HFFc6 (cell line): Measurements from ENCODE around the gene SNUPN. TPM values are rescaled to one million over a fixed set of nuclear protein-coding genes. Genes with fewer than 3 reads are reported as not detected.

Source experiments
- DNase-seq: peaks from one replicate; pipeline ENCODE4 v3.0.0-alpha.2; 2018
- H3K27ac Mint-ChIP-seq: 2 replicates; pipeline ENCODE4 v1.8.0; 2020; ENCODE audit warnings: mild to moderate bottlenecking, mixed read lengths
- H3K27me3 Mint-ChIP-seq: 2 replicates; pipeline ENCODE4 v1.8.0; 2021; ENCODE audit warnings: mild to moderate bottlenecking, moderate library complexity, mixed read lengths; ENCODE audit not compliant: insufficient read depth
- H3K36me3 Mint-ChIP-seq: 2 replicates; pipeline ENCODE4 v1.8.0; 2021; ENCODE audit warnings: low read depth, mixed read lengths
- H3K4me1 Mint-ChIP-seq: 2 replicates; pipeline ENCODE4 v1.8.0; 2020; ENCODE audit warnings: low read depth, mixed read lengths
- H3K4me3 Mint-ChIP-seq: 2 replicates; pipeline ENCODE4 v1.8.0; 2020; ENCODE audit warnings: mild to moderate bottlenecking, moderate library complexity, mixed read lengths
- H3K9me3 Mint-ChIP-seq: 2 replicates; pipeline ENCODE4 v1.8.0; 2020; ENCODE audit warnings: mild to moderate bottlenecking, mixed read lengths
- CTCF ChIP-seq: fragments of 200-600 bp; sonication (generic); IDR thresholded peaks from 2 replicates; pipeline ENCODE4 v1.5.0; 2021; ENCODE audit warnings: antibody characterized with exemption, mild to moderate bottlenecking
- total RNA-seq, 6 experiments: library from RNA; stranded (reverse); fragmentation: NEBNext Ultra II Directional; extraction: Animal tissue kit (Norgen Biotek cat#: 25700); gene quantifications; 2 replicates in 1 of 6; 3 replicates in 5 of 6; pipeline ENCODE4 v1.2.3, GENCODE V29; 2021

Gene SNUPN
- total RNA-seq, 6 experiments from 2014 or later: 22.5 to 28.4 (median 25.1) TPM

GRCh38 chr15:75671730-75672602 lies 46.4 kb upstream of the SNUPN start:
- H3K36me3 Mint-ChIP-seq: no peaks in the 10 kb centered on the region
- H3K27me3 Mint-ChIP-seq: peaks cover 19% of the 10 kb centered on the region
- peak overlapping the region; percentile 82 for H3K27ac Mint-ChIP-seq
- H3K4me1 Mint-ChIP-seq: peaks cover 71% of the 10 kb centered on the region
- no peak for TF ChIP-seq CTCF
- H3K9me3 Mint-ChIP-seq: no peaks in the 10 kb centered on the region
- no peak overlapping the region for H3K4me3 Mint-ChIP-seq
- no peak for DNase-seq

DNA sequence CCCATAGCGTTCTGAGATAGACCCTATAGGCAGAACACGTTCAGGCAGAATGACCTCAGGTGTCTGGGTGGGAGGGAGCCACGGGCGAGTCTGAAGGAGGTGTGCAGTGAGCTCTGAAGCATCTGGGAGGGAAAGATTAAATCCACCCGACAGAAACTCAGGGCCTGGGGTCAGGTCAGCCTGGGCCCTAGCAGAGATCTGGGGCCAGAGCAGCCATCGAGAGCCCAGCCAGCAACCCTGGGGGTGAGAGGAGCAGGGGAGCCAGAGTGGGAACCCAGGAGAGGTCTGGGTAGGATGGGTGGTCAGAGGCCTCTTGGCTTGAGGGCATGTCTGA lies 44.3 kb upstream of the SNUPN start:
- DNase-seq: no peak
- Mint-ChIP-seq H3K27ac (peak overlapping the region; percentile 82), H3K4me1 (peaks cover 84% of the 10 kb centered on the region), H3K36me3 (peaks cover 10% of the 10 kb centered on the region), H3K9me3 (0 out of 2 replicates have a peak, but pooled peaks cover 4% of the 10 kb centered on the region), H3K27me3 (peaks cover 24% of the 10 kb centered on the region), H3K4me3 (no peak overlapping the region; the same call in 1 of the 2 replicates)
- no peak for TF ChIP-seq CTCF

- Mint-ChIP-seq H3K36me3 (peaks cover 10% of the 10 kb centered on the region), H3K27ac (peak overlapping the region; percentile 82), H3K4me1 (peaks cover 79% of the 10 kb centered on the region), H3K4me3 (no peak overlapping the region), H3K9me3 (0 out of 2 replicates have a peak, but pooled peaks cover 4% of the 10 kb centered on the region), H3K27me3 (peaks cover 24% of the 10 kb centered on the region)
- no peak for DNase-seq
- TF ChIP-seq CTCF: no peak
These were observed 43.8 kb upstream of the SNUPN start for GRCh38 chr15:75669191-75669878.

DNA sequence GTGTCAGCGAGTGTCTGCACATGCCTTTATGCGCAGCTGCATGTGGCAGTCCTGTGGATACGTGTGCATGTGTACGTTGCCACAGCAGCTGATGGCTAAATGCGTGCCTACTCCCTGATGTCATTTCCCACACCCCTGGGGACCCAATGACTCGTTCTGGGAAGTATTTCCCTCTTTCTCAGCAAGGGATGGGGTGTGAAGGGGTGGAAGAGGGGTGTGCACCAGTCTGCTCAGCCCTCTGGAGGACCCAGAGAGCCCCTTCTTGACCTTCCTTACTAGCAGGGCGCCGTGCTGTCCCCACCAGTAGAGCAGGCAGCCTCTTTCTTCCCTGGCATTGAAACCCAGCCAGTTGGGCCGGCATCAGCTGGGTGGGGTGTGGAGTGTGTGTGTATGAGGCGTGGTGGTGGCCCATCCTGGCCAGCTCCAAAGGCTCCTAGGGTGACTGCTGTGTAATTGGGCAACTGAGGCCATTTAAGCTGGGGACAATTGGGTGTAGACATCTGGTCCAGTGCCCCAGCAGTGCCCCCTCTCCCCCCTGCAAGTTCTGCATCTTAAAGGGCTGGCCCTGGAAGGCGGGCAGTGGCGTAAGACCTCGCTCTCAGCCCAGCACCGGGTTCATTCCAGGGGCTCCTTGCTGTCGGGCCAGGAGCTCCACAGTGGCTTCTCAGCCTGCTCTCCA lies 41.4 kb upstream of the SNUPN start:
- peak overlapping the region; percentile 85 for H3K4me3 Mint-ChIP-seq
- H3K9me3 Mint-ChIP-seq: 0 out of 2 replicates have a peak, but pooled peaks cover 4% of the 10 kb centered on the region
- peak overlapping the region; percentile 100 for H3K27ac Mint-ChIP-seq
- H3K4me1 Mint-ChIP-seq: peaks cover 63% of the 10 kb centered on the region
- peaks cover 10% of the 10 kb centered on the region for H3K36me3 Mint-ChIP-seq
- DNase-seq: peak; percentile 99
- H3K27me3 Mint-ChIP-seq: peaks cover 22% of the 10 kb centered on the region
- TF ChIP-seq CTCF: peak; percentile 23; the same call in 1 of the 2 replicates

DNA sequence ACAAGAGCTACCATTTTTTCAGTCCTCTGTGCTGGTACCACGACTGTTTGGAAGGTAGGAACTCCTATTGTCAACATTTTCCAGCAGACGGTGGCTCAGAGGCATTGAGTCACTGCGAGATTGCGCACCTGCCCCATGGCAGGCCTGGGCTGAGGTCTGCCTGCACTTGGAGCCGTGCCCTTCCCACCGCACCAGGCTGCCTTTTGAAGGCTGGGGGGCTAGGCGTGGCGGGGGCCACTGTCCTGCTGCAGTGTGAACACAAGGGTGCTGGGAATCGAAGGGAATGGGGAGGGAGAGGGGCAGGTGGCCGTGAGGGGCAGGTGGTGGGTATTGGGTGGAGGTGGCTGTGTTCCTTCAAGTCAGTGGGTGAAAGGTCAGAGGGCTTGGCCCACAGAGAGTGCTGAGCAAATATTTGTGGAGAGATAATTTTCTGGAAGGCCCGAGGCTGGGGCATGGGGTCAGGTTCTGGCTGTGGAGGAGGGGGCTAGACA lies 38.5 kb upstream of the SNUPN start:
- 0 out of 2 replicates have a peak, but pooled peaks cover 4% of the 10 kb centered on the region for H3K9me3 Mint-ChIP-seq
- peaks cover 70% of the 10 kb centered on the region for H3K4me1 Mint-ChIP-seq
- no peak for DNase-seq
- H3K27me3 Mint-ChIP-seq: peaks cover 15% of the 10 kb centered on the region
- no peak for TF ChIP-seq CTCF
- H3K36me3 Mint-ChIP-seq: peaks cover 14% of the 10 kb centered on the region
- H3K27ac Mint-ChIP-seq: peak overlapping the region; percentile 85
- no peak overlapping the region for H3K4me3 Mint-ChIP-seq
